Measurements from ENCODE around the gene SAMMSON. TPM values are rescaled to one million over a fixed set of nuclear protein-coding genes. Genes with fewer than 3 reads are reported as not detected.

SAMMSON gene
- total RNA-seq, 4 donors from 2014 or later, result not detected

- Histone ChIP-seq H3K4me3 (no peak overlapping the region), H3K27me3 (no peaks in the 10 kb centered on the region), H3K9me3 (no peaks in the 10 kb centered on the region), H3K4me1 (peaks cover 0 to 6% (median 0%) of the 10 kb centered on the region in 4 donors), H3K27ac (no peak overlapping the region), H3K36me3 (no peaks in the 10 kb centered on the region)
- DNase-seq, result no peak
- TF ChIP-seq POLR2A (IDR thresholded peaks at IDR 0.05) (no peak), EP300 (IDR thresholded peaks at IDR 0.05; ENCODE audit: low read depth) (no peak), POLR2AphosphoS5 (IDR thresholded peaks at IDR 0.05) (no peak)
- TF ChIP-seq, protein P1, sequence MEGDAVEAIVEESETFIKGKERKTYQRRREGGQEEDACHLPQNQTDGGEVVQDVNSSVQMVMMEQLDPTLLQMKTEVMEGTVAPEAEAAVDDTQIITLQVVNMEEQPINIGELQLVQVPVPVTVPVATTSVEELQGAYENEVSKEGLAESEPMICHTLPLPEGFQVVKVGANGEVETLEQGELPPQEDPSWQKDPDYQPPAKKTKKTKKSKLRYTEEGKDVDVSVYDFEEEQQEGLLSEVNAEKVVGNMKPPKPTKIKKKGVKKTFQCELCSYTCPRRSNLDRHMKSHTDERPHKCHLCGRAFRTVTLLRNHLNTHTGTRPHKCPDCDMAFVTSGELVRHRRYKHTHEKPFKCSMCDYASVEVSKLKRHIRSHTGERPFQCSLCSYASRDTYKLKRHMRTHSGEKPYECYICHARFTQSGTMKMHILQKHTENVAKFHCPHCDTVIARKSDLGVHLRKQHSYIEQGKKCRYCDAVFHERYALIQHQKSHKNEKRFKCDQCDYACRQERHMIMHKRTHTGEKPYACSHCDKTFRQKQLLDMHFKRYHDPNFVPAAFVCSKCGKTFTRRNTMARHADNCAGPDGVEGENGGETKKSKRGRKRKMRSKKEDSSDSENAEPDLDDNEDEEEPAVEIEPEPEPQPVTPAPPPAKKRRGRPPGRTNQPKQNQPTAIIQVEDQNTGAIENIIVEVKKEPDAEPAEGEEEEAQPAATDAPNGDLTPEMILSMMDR (IDR thresholded peaks at IDR 0.05), result no peak
- 79 to 89% methylated on average over 2 of the region's 2 CpGs for WGBS, 2 donors (ENCODE audit: low coverage in 1 of 2)
- intact Hi-C loops (cut with DNase I; ENCODE audit: low total_unique reads) (no loop called here), in situ Hi-C loops (cut with MboI; ENCODE audit: low pct_ligation_motif_present in 1 of 4, low pct_unique_long_range_greater_than_20kb in 1 of 4, low sequenced_read_pairs in 3 of 4) (no loop called here)
Observed at GRCh38 chr3:70010346-70010745, 10.8 kb downstream of the SAMMSON start.

- in situ Hi-C loops (cut with MboI; ENCODE audit: low pct_ligation_motif_present in 1 of 4, low pct_unique_long_range_greater_than_20kb in 1 of 4, low sequenced_read_pairs in 3 of 4) (no loop called here), intact Hi-C loops (cut with DNase I; ENCODE audit: low total_unique reads) (no loop called here)
- Histone ChIP-seq H3K27me3 (no peaks in the 10 kb centered on the region), H3K9me3 (no peaks in the 10 kb centered on the region), H3K4me3 (no peak overlapping the region), H3K36me3 (no peaks in the 10 kb centered on the region), H3K4me1 (peaks cover 0 to 6% (median 0%) of the 10 kb centered on the region in 4 donors), H3K27ac (no peak overlapping the region)
- TF ChIP-seq EP300 (IDR thresholded peaks at IDR 0.05; ENCODE audit: low read depth), result no peak
- TF ChIP-seq, protein P1 (IDR thresholded peaks at IDR 0.05), result no peak
- TF ChIP-seq POLR2AphosphoS5 (IDR thresholded peaks at IDR 0.05), result no peak
- TF ChIP-seq POLR2A (IDR thresholded peaks at IDR 0.05), result no peak
- no peak for DNase-seq
- 54 to 57% methylated on average over 1 of the region's 1 CpG for WGBS, 2 donors (ENCODE audit: low coverage in 1 of 2)
Observed at GRCh38 chr3:70011582-70011981, 12.0 kb downstream of the SAMMSON start.

DNA sequence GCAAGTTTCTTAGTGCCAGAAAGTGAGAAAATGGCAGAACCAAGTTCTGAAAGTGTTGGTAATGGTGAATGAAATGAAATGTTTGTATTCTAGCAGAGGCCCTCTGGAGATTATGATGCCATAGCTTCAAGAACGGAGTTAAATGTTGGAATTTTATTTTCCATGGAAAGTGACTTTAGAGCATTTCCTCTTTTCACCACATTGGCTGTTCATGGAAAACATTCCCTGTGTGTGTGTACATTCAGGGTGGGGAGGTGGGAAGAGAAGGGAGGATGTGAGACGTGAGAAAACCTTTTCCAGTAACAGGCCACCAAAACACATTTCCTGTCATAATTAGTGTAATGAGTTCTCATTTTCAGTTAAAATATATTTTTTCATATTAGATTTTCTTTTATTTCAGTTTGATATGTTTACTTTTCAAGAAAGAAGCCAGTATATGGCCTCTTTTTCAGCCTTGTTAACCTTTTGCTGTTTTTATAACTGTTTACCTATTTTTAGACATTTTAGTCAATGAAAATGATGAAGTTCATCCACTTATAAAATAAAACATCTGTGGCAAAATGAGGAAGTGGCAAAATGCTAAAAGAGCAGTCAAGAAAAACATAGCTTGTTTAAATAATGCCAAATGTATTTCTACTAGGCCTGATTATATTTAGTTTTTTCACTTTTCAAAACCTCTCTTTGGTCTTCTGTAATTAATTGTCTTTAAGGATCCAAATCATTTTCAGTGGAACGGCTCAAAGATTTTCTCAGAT lies 21.6 kb downstream of the SAMMSON start:
- H3K4me1 ChIP-seq, result peaks cover 0 to 6% (median 0%) of the 10 kb centered on the region in 4 donors
- in situ Hi-C loops (cut with MboI; ENCODE audit: low pct_ligation_motif_present in 1 of 4, low pct_unique_long_range_greater_than_20kb in 1 of 4, low sequenced_read_pairs in 3 of 4) (no loop called here), intact Hi-C loops (cut with DNase I; ENCODE audit: low total_unique reads) (no loop called here)
- DNase-seq, result no peak
- H3K4me3 ChIP-seq, result no peak overlapping the region
- 39 to 49% methylated on average over 3 of the region's 3 CpGs for WGBS, 2 donors (ENCODE audit: low coverage in 1 of 2)
- H3K27ac ChIP-seq, result no peak overlapping the region
- no peaks in the 10 kb centered on the region for H3K36me3 ChIP-seq
- no peaks in the 10 kb centered on the region for H3K27me3 ChIP-seq
- no peak for TF ChIP-seq POLR2AphosphoS5 (IDR thresholded peaks at IDR 0.05)
- TF ChIP-seq, protein P1 (IDR thresholded peaks at IDR 0.05), result no peak
- no peak for TF ChIP-seq POLR2A (IDR thresholded peaks at IDR 0.05)
- no peaks in the 10 kb centered on the region for H3K9me3 ChIP-seq

DNA sequence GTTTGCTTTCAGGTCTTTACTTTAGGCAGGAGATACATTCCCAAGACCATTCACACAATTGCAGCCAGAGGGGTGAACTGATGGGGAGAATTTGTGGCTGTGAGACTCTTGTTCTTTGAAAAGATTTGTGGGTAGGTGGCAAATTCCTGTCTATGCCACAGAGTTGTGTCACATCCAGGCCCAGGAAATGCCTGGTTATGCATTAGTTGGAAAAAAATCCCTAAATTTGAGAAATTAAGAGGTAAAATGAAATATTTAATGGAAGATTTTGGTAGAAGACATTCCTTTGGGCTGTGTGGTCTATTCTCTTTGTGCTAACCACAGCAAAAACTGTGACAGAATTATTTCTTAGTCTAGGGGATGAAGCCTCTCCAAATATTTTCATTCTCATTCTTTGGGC lies 28.8 kb downstream of the SAMMSON start:
- intact Hi-C loops (cut with DNase I; ENCODE audit: low total_unique reads) (no loop called here), in situ Hi-C loops (cut with MboI; ENCODE audit: low pct_ligation_motif_present in 1 of 4, low pct_unique_long_range_greater_than_20kb in 1 of 4, low sequenced_read_pairs in 3 of 4) (no loop called here)
- Histone ChIP-seq H3K27me3 (no peaks in the 10 kb centered on the region), H3K4me1 (no peaks in the 10 kb centered on the region), H3K4me3 (no peak overlapping the region), H3K27ac (no peak overlapping the region), H3K9me3 (no peaks in the 10 kb centered on the region), H3K36me3 (no peaks in the 10 kb centered on the region)
- DNase-seq, result no peak
- no peak for TF ChIP-seq POLR2AphosphoS5 (IDR thresholded peaks at IDR 0.05)
- no peak for TF ChIP-seq POLR2A (IDR thresholded peaks at IDR 0.05)

GRCh38 chr3:70038693-70039092 lies 39.2 kb downstream of the SAMMSON start:
- TF ChIP-seq, protein P1 (IDR thresholded peaks at IDR 0.05), result no peak
- no peak for TF ChIP-seq EP300 (IDR thresholded peaks at IDR 0.05; ENCODE audit: low read depth)
- TF ChIP-seq POLR2A (IDR thresholded peaks at IDR 0.05), result no peak
- TF ChIP-seq POLR2AphosphoS5 (IDR thresholded peaks at IDR 0.05), result no peak

More at GRCh38 chr3:70038693-70039092, 39.2 kb downstream of the SAMMSON start:
- intact Hi-C loops (cut with DNase I; ENCODE audit: low total_unique reads), result no loop called here
- 81 to 83% methylated on average over 1 of the region's 1 CpG for WGBS, 2 donors (ENCODE audit: low coverage in 1 of 2)
- Histone ChIP-seq H3K36me3 (no peaks in the 10 kb centered on the region), H3K27me3 (no peaks in the 10 kb centered on the region), H3K4me3 (no peak overlapping the region), H3K27ac (no peak overlapping the region), H3K4me1 (no peaks in the 10 kb centered on the region), H3K9me3 (no peaks in the 10 kb centered on the region)
- in situ Hi-C loops (cut with MboI; ENCODE audit: low pct_ligation_motif_present in 1 of 4, low pct_unique_long_range_greater_than_20kb in 1 of 4, low sequenced_read_pairs in 3 of 4), result no loop called here
- DNase-seq, result no peak
